CD4-positive, CD25-positive, alpha-beta regulatory T cell (primary cell): ENCODE data around the gene SLC28A1. TPM values are rescaled to one million over a fixed set of nuclear protein-coding genes. Genes with fewer than 3 reads are reported as not detected.
A peak's percentile ranks its signal among the peaks of the same experiment; 100 is the strongest.

Experiments used
- ATAC-seq, 2 donors: fragments of 150-1000 bp; cut with Tn5 transposase; one replicate each; pipeline ENCODE4 v1.10.0; 2021; ENCODE audit warnings: low read depth in 2 of 2, moderate number of reproducible peaks in 2 of 2, moderate library complexity in 1 of 2
- DNase-seq, 3 donors: peaks; one replicate each; pipeline versions ENCODE4 v3.0.0 to v3.0.0-alpha.2; 2012 to 2022; ENCODE audit warnings: mixed read lengths in 1 of 3
- H3K27ac ChIP-seq: one replicate; pipeline ENCODE4 v1.7.0; 2013; ENCODE audit warnings: mild to moderate bottlenecking, low read length; ENCODE audit not compliant: insufficient read depth, poor library complexity, severe bottlenecking
- H3K27me3 ChIP-seq: one replicate; pipeline ENCODE4 v1.7.0; 2013; ENCODE audit warnings: low read length; ENCODE audit not compliant: control insufficient read depth, insufficient read depth
- H3K36me3 ChIP-seq: one replicate; pipeline ENCODE4 v1.7.0; 2013; ENCODE audit warnings: mild to moderate bottlenecking, low read length, moderate library complexity; ENCODE audit not compliant: control insufficient read depth, insufficient read depth
- H3K4me1 ChIP-seq: 2 replicates; pipeline ENCODE4 v1.7.0; 2013; ENCODE audit warnings: mild to moderate bottlenecking, low read length; ENCODE audit not compliant: insufficient read depth, control insufficient read depth, poor library complexity, severe bottlenecking
- H3K4me3 ChIP-seq: one replicate; pipeline ENCODE4 v1.7.0; 2013; ENCODE audit warnings: low read depth, mild to moderate bottlenecking, low read length, moderate library complexity
- H3K9me3 ChIP-seq, 2 experiments: 1 replicate in 1 of 2; 2 replicates in 1 of 2; pipeline ENCODE4 v1.7.0; 2013; ENCODE audit warnings: low read length in 2 of 2, mild to moderate bottlenecking in 1 of 2, moderate library complexity in 1 of 2; ENCODE audit not compliant: control insufficient read depth in 2 of 2
- H3K27ac Mint-ChIP-seq, 3 donors: one replicate each; pipeline ENCODE4 v1.8.0; 2020 to 2022; ENCODE audit warnings: mild to moderate bottlenecking in 3 of 3, mixed read lengths in 3 of 3, moderate library complexity in 2 of 3
- H3K27me3 Mint-ChIP-seq: one replicate; pipeline ENCODE4 v1.8.0; 2022; ENCODE audit warnings: mild to moderate bottlenecking, mixed read lengths
- H3K36me3 Mint-ChIP-seq: one replicate; pipeline ENCODE4 v1.8.0; 2020; ENCODE audit warnings: mixed read lengths
- H3K4me1 Mint-ChIP-seq, 4 donors: one replicate each; pipeline ENCODE4 v1.8.0; 2020 to 2022; ENCODE audit warnings: mixed read lengths in 4 of 4, mild to moderate bottlenecking in 1 of 4
- H3K4me3 Mint-ChIP-seq, 4 donors: one replicate each; pipeline ENCODE4 v1.8.0; 2020 to 2022; ENCODE audit warnings: mild to moderate bottlenecking in 4 of 4, mixed read lengths in 4 of 4, moderate library complexity in 3 of 4
- H3K9me3 Mint-ChIP-seq, 7 donors: one replicate each; pipeline ENCODE4 v1.8.0; 2020 to 2022; ENCODE audit warnings: mixed read lengths in 7 of 7, mild to moderate bottlenecking in 3 of 7, moderate library complexity in 2 of 7
- polyA plus RNA-seq, 4 donors: library from polyadenylated mRNA; unstranded; fragments of 300-500 nt; fragmentation: Illumina TruSeq; gene quantifications; one replicate each; pipeline ENCODE4 v1.2.3, GENCODE V29; 2021
- total RNA-seq: library from RNA; stranded (reverse); gene quantifications from one replicate; pipeline ENCODE4 v1.2.3, GENCODE V29; 2022

The SLC28A1 gene
- total and polyA plus RNA-seq, 5 donors from 2014 or later, result not detected

DNA sequence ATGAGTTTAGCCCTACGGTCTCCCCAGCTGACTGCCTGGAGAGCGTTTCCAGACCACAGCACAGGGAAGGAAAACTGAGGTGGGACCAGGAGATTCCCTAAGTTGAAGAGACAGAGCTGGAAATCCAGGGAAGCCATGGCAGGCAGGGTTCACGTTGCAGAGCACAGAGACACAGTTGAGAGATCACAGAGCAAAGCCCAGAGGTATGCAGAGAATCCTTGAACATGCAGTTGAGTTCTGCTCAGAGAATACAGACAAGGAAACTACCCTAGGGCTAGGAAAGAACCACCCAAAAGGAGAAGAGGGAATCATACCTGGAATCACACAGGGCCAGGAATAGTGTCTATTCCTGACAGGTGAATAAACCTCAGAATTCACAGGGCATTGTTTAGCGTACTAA is 14.3 kb downstream of the SLC28A1 start:
- ATAC-seq (no peak), DNase-seq (no peak)
- no peak overlapping the region for H3K27ac Mint-ChIP-seq
- Histone ChIP-seq H3K27me3 (no peaks in the 10 kb centered on the region), H3K4me1 (no peaks in the 10 kb centered on the region), H3K9me3 (no peaks in the 10 kb centered on the region), H3K4me3 (no peak overlapping the region), H3K36me3 (no peaks in the 10 kb centered on the region), H3K27ac (no peak overlapping the region)
- no peaks in the 10 kb centered on the region for H3K4me1 Mint-ChIP-seq
- peaks cover 0 to 6% (median 0%) of the 10 kb centered on the region in 7 donors for H3K9me3 Mint-ChIP-seq
- H3K4me3 Mint-ChIP-seq, result no peak overlapping the region
- H3K36me3 Mint-ChIP-seq, result no peaks in the 10 kb centered on the region
- H3K27me3 Mint-ChIP-seq, result peaks cover 22% of the 10 kb centered on the region

DNA sequence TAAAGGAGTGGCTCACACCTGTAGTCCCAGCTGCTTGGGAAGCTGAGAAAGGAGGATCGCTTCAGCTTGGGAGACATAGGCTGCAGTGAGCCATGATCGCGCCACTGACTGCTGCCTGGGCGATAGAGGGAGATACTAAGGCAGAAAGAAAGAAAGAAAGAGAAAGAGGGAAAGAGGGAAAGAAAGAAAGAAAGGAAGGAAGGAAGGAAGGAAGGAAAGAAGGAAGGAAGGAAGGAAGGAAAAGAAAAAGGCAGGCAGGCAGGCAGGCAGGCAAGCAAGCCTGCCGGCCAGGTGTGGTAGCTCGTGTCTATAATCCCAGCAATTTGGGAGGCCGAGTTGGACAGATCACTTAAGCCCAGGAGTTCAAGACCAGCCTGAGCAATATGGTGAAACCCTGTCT is 15.3 kb downstream of the SLC28A1 start:
- Mint-ChIP-seq H3K27me3 (peaks cover 28% of the 10 kb centered on the region), H3K36me3 (no peaks in the 10 kb centered on the region), H3K4me3 (no peak overlapping the region), H3K4me1 (no peaks in the 10 kb centered on the region), H3K9me3 (peaks cover 0 to 6% (median 0%) of the 10 kb centered on the region in 7 donors), H3K27ac (no peak overlapping the region)
- no peak overlapping the region for H3K27ac ChIP-seq
- no peaks in the 10 kb centered on the region for H3K27me3 ChIP-seq
- ATAC-seq (no peak), DNase-seq (no peak)
- no peaks in the 10 kb centered on the region for H3K36me3 ChIP-seq
- H3K9me3 ChIP-seq, result no peaks in the 10 kb centered on the region
- no peaks in the 10 kb centered on the region for H3K4me1 ChIP-seq
- no peak overlapping the region for H3K4me3 ChIP-seq

DNA sequence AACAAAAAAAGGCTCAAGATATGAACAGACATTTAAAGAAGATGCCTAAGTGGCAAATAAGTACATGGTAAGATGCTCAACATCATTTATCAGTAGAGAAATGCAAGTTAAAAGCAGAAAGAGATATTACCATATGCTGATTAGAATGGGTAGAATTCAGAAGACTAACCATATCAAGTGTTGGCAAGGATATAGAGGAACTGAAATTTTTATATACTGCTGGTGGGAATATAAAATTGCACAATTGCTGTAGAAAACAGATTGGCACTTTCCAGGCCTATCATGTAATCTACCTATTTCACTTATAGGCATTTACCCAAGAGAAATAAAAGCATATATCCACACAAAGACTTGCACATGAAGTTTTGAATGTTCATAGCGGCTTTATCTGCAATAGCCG is 17.1 kb downstream of the SLC28A1 start:
- Histone ChIP-seq H3K4me1 (no peaks in the 10 kb centered on the region), H3K27me3 (no peaks in the 10 kb centered on the region), H3K9me3 (no peaks in the 10 kb centered on the region), H3K4me3 (no peak overlapping the region), H3K27ac (no peak overlapping the region), H3K36me3 (no peaks in the 10 kb centered on the region)
- no peak overlapping the region for H3K4me3 Mint-ChIP-seq
- no peak for ATAC-seq
- H3K36me3 Mint-ChIP-seq, result no peaks in the 10 kb centered on the region
- no peaks in the 10 kb centered on the region for H3K4me1 Mint-ChIP-seq
- DNase-seq, result no peak
- no peak overlapping the region for H3K27ac Mint-ChIP-seq
- peaks cover 0 to 6% (median 0%) of the 10 kb centered on the region in 7 donors for H3K9me3 Mint-ChIP-seq
- peaks cover 23% of the 10 kb centered on the region for H3K27me3 Mint-ChIP-seq

DNA sequence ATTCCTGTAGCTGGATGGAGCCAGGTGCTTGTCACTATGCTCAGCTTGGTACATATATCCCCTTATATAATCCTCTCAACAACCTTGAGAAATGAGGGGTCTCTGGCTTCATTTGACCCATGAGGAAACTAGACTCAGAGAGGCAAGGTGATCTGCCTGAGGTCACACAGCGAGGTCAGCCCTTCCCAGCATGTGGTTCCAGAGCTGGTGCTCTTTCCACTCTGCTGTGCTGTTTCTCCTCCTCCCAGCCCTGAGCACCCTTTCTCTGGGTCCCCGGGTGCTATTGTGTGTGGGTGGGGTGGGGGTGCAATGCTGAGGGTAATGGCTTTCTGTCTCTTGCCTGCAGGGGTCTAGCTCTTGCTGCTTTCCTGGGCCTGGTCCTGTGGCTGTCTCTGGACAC is 19.3 kb downstream of the SLC28A1 start:
- Mint-ChIP-seq H3K4me3 (no peak overlapping the region), H3K27me3 (peaks cover 23% of the 10 kb centered on the region), H3K9me3 (peaks cover 0 to 4% (median 0%) of the 10 kb centered on the region in 7 donors), H3K36me3 (no peaks in the 10 kb centered on the region), H3K4me1 (no peaks in the 10 kb centered on the region), H3K27ac (peak overlapping the region in 1 of 3 donors; percentile 41)
- Histone ChIP-seq H3K27ac (no peak overlapping the region), H3K9me3 (no peaks in the 10 kb centered on the region), H3K4me3 (no peak overlapping the region), H3K4me1 (no peaks in the 10 kb centered on the region), H3K36me3 (no peaks in the 10 kb centered on the region), H3K27me3 (no peaks in the 10 kb centered on the region)
- DNase-seq (no peak), ATAC-seq (no peak)

DNA sequence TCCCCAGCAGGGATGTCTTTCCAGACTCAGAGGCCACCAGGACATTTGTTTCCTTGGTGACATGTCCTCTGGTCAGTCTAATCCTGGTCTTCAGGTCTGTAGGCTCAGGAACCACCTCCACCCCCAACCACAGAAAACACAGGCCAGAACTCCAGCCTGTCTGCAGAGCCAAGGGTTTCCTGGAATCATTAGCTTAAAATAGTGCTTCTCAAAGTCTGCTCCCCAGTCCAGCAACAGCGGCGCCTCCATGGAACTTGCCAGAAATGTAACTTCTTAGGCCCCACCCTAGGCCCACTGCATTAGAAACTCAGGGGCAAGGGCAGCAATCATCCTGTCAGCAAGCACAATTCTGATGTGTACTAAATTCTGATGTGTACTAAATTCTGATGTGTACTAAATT is 20.0 kb downstream of the SLC28A1 start:
- no peaks in the 10 kb centered on the region for H3K4me1 Mint-ChIP-seq
- Histone ChIP-seq H3K9me3 (no peaks in the 10 kb centered on the region), H3K4me1 (no peaks in the 10 kb centered on the region), H3K27me3 (no peaks in the 10 kb centered on the region), H3K4me3 (no peak overlapping the region), H3K27ac (no peak overlapping the region), H3K36me3 (no peaks in the 10 kb centered on the region)
- H3K4me3 Mint-ChIP-seq, result no peak overlapping the region
- ATAC-seq (no peak), DNase-seq (no peak)
- H3K27ac Mint-ChIP-seq, result peak overlapping the region in 2 of 3 donors; percentile 7 to 41
- peaks cover 0 to 3% (median 0%) of the 10 kb centered on the region in 7 donors for H3K9me3 Mint-ChIP-seq
- no peaks in the 10 kb centered on the region for H3K36me3 Mint-ChIP-seq
- H3K27me3 Mint-ChIP-seq, result peaks cover 18% of the 10 kb centered on the region

DNA sequence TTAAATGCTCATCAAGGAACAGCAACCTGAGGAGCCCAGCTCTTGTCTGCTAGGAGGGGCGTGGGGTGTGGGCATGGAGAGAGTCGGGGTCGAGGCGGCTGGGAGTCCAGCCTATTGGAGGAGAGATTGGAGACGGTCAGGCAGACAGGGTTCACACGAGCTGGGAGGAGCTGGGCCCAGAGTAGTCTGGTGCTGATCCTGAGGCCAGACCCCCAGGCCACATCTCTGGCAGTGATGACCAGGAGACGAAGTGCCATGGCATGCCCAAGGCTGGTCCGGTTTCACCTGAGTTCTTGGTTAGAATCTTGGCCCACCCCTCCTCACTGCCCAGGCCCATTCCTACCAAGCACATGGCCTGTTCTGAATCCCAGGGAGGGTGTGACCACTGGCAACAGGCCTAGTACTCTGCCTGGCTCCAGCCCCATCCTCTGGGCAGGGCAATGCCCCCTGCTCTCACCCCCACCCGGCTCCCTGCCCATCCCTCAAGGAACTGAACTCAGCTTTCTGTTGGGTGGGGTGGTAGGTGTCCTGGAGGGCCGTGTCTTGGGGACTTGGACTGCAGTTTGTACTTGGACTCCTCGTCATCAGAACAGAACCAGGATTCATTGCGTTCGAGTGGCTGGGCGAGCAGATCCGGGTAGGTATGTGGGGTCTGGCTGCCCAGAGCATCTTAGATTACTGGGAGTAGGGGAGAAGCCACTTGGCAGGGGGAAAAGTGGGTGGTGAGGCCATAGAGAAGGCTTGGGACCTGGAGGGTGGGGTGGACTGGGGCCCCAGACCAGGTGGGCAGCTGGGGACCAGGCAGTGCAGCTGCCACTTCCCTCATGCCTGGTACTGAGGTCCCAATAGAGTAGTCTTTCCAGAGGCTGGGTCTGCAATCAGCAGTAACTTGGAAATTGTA is 20.8 kb downstream of the SLC28A1 start:
- peak overlapping the region in 1 of 3 donors; percentile 7 for H3K27ac Mint-ChIP-seq
- ATAC-seq (no peak), DNase-seq (no peak)
- Histone ChIP-seq H3K9me3 (no peaks in the 10 kb centered on the region), H3K4me3 (no peak overlapping the region), H3K36me3 (no peaks in the 10 kb centered on the region), H3K27me3 (no peaks in the 10 kb centered on the region), H3K27ac (no peak overlapping the region), H3K4me1 (no peaks in the 10 kb centered on the region)
- H3K9me3 Mint-ChIP-seq, result peaks cover 0 to 2% (median 0%) of the 10 kb centered on the region in 7 donors
- peaks cover 15% of the 10 kb centered on the region for H3K27me3 Mint-ChIP-seq
- no peak overlapping the region for H3K4me3 Mint-ChIP-seq
- H3K4me1 Mint-ChIP-seq, result no peaks in the 10 kb centered on the region
- no peaks in the 10 kb centered on the region for H3K36me3 Mint-ChIP-seq

DNA sequence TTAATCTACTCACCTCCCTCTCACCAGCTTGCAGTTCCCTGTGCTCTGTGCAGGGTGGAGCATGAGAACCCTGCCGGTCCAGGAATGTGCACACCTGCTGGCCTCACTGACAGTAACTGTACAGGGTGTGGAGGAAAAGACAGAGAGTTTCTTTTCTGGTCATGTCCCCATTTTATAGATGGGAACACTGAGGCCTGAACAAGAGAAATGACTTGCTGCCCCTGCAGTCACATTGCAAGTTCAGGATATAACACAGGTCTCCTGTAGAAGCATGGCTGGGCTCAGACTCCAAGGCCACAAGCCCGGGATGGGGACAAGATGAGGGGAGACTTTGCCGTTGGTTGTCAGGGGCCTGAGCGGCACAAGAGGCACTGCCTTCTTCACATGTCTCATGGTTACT is 23.3 kb downstream of the SLC28A1 start:
- H3K9me3 ChIP-seq, result no peaks in the 10 kb centered on the region
- no peak overlapping the region for H3K4me3 Mint-ChIP-seq
- no peaks in the 10 kb centered on the region for H3K4me1 Mint-ChIP-seq
- peaks cover 0 to 2% (median 0%) of the 10 kb centered on the region in 7 donors for H3K9me3 Mint-ChIP-seq
- no peak overlapping the region for H3K27ac ChIP-seq
- no peaks in the 10 kb centered on the region for H3K36me3 ChIP-seq
- no peaks in the 10 kb centered on the region for H3K27me3 ChIP-seq
- DNase-seq, result no peak
- H3K27ac Mint-ChIP-seq, result peak overlapping the region in 1 of 3 donors; percentile 67
- H3K36me3 Mint-ChIP-seq, result no peaks in the 10 kb centered on the region
- H3K4me1 ChIP-seq, result no peaks in the 10 kb centered on the region
- H3K27me3 Mint-ChIP-seq, result peaks cover 11% of the 10 kb centered on the region
- no peak for ATAC-seq
- no peak overlapping the region for H3K4me3 ChIP-seq

DNA sequence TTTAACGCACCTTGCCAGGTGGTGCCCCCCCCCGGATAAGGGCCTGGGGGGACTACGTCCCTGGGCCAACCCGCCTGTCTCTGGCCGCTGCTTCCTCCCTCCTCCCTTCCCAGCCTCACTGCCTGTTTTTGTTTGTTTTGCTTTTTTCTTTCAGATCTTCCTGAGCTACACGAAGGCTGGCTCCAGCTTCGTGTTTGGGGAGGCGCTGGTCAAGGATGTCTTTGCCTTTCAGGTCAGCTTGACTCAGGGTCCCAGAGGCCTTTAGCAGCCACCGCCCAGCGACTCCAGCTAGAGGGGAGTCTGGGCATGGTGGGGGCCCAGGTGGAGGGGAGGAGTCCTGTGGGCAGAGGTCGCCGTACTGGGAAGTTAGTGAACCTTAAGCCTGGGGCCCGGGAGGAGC is 24.1 kb downstream of the SLC28A1 start:
- no peak for ATAC-seq
- no peaks in the 10 kb centered on the region for H3K36me3 Mint-ChIP-seq
- no peak overlapping the region for H3K4me3 Mint-ChIP-seq
- peaks cover 0 to 2% (median 0%) of the 10 kb centered on the region in 7 donors for H3K9me3 Mint-ChIP-seq
- DNase-seq, result no peak
- Histone ChIP-seq H3K27me3 (no peaks in the 10 kb centered on the region), H3K27ac (no peak overlapping the region), H3K4me1 (no peaks in the 10 kb centered on the region), H3K9me3 (no peaks in the 10 kb centered on the region), H3K36me3 (no peaks in the 10 kb centered on the region), H3K4me3 (no peak overlapping the region)
- no peaks in the 10 kb centered on the region for H3K4me1 Mint-ChIP-seq
- peaks cover 6% of the 10 kb centered on the region for H3K27me3 Mint-ChIP-seq
- no peak overlapping the region for H3K27ac Mint-ChIP-seq
